ENCODE results near the gene DMGDH.
A peak's percentile ranks its signal among the peaks of the same experiment; 100 is the strongest.

Gene DMGDH

GRCh38 chr5:79069488-79070349 is at the start of gene DMGDH, which contains the start of gene BHMT2:
TSS of gene DMGDH (minus strand) at chr5:79069674. CDS start at chr5:79069620, 54 bp downstream.
TSS of gene BHMT2 (plus strand) at chr5:79069767. CDS start at chr5:79069783, 16 bp downstream.
- DNase-seq = peak; percentile 68

- no peak for DNase-seq
Measured at GRCh38 chr5:79112703-79113058, 43.2 kb upstream of the DMGDH start.

GRCh38 chr5:79111960-79112702 is 42.7 kb upstream of the DMGDH start:
- DNase-seq = no peak

- no peak for DNase-seq
Measured at GRCh38 chr5:79111387-79111959, 42.0 kb upstream of the DMGDH start, which contains the start of gene BHMT. TSS of gene BHMT (plus strand) at chr5:79111809. CDS start at chr5:79111886, 77 bp downstream.

GRCh38 chr5:79109527-79110492 is 40.3 kb upstream of the DMGDH start:
- no peak for DNase-seq

- no peak for DNase-seq
Measured at GRCh38 chr5:79108792-79109191, 39.3 kb upstream of the DMGDH start.

- DNase-seq = no peak
Measured at GRCh38 chr5:79108086-79108485, 38.6 kb upstream of the DMGDH start.

GRCh38 chr5:79107020-79107796 is 37.7 kb upstream of the DMGDH start:
- DNase-seq = no peak

GRCh38 chr5:79105868-79106267 is 36.4 kb upstream of the DMGDH start:
- DNase-seq = no peak

GRCh38 chr5:79093762-79094161 is 24.3 kb upstream of the DMGDH start:
- no peak for DNase-seq

GRCh38 chr5:79091064-79091463 is 21.6 kb upstream of the DMGDH start:
- no peak for DNase-seq

GRCh38 chr5:79088507-79088906 is 19.0 kb upstream of the DMGDH start:
- DNase-seq = no peak

GRCh38 chr5:79086116-79086515 is 16.6 kb upstream of the DMGDH start:
- DNase-seq = no peak

- no peak for DNase-seq
Measured at GRCh38 chr5:79081779-79082178, 12.3 kb upstream of the DMGDH start.

- DNase-seq = no peak
Measured at GRCh38 chr5:79080804-79081203, 11.3 kb upstream of the DMGDH start.

- DNase-seq = no peak
Measured at GRCh38 chr5:79077680-79078365, 8.3 kb upstream of the DMGDH start.

GRCh38 chr5:79076819-79077218 is 7.3 kb upstream of the DMGDH start:
- no peak for DNase-seq

GRCh38 chr5:79075646-79076426 is 6.4 kb upstream of the DMGDH start:
- no peak for DNase-seq

GRCh38 chr5:79074641-79075040 is 5.2 kb upstream of the DMGDH start:
- DNase-seq = no peak

- DNase-seq = peak; percentile 52
Measured at GRCh38 chr5:79070350-79070667, 835 bp upstream of the DMGDH start.

All from right forelimb (tissue), 1 donor.